HepG2 (cell line): Measurements from ENCODE around the gene CHD2. TPM values are rescaled to one million over a fixed set of nuclear protein-coding genes. Genes with fewer than 3 reads are reported as not detected.

Source experiments
- AGO1 ChIP-seq: fragments of 200-400 bp; formaldehyde crosslinking; IDR thresholded peaks from 2 replicates; pipeline ENCODE4 v1.6.1; 2017; ENCODE audit warnings: mild to moderate bottlenecking, low read depth, low read length, moderate library complexity; ENCODE audit not compliant: poor library complexity, severe bottlenecking
- BCL6 ChIP-seq: IDR thresholded peaks from 2 replicates; pipeline ENCODE4 v1.6.1; 2016; ENCODE audit warnings: missing genetic modification reagents, missing compliant biosample characterization
- BCLAF1 ChIP-seq: fragments of 450-650 bp; IDR thresholded peaks from 2 replicates; pipeline ENCODE4 v1.6.1; 2017; ENCODE audit warnings: mild to moderate bottlenecking
- CHD2 ChIP-seq: IDR thresholded peaks from 2 replicates; pipeline ENCODE4 v1.6.1; 2011; ENCODE audit warnings: low read depth, low read length, improper control_type of control experiment
- CHD4 ChIP-seq: fragments of 200-600 bp; sonication (generic); IDR thresholded peaks from 2 replicates; pipeline ENCODE4 v1.7.0; 2017; ENCODE audit warnings: mild to moderate bottlenecking, low read length, borderline replicate concordance
- CREB1 ChIP-seq, 2 experiments: fragments of 450-650 bp in 1 of 2; IDR thresholded peaks; 2 replicates each; pipeline ENCODE4 v1.6.1; 2016 to 2017; ENCODE audit warnings: control low read depth in 1 of 2, mild to moderate bottlenecking in 1 of 2, missing compliant biosample characterization in 1 of 2, missing genetic modification characterization in 1 of 2
- E2F2 ChIP-seq: sonication (generic); formaldehyde crosslinking; IDR thresholded peaks from 2 replicates; pipeline ENCODE4 v1.4.0; 2020; ENCODE audit warnings: missing genetic modification reagents, borderline replicate concordance
- EHMT2 ChIP-seq: fragments of 200-600 bp; sonication (generic); IDR thresholded peaks from 2 replicates; pipeline ENCODE4 v1.7.0; 2017; ENCODE audit warnings: antibody characterized with exemption, low read depth, low read length, borderline replicate concordance
- HCFC1 ChIP-seq: fragments of 150-350 bp; IDR thresholded peaks from 2 replicates; pipeline ENCODE4 v1.6.1; 2014; ENCODE audit warnings: low read depth, low read length
- IKZF1 ChIP-seq: fragments of 450-650 bp; IDR thresholded peaks from 2 replicates; pipeline ENCODE4 v1.7.1; 2016
- KLF9 ChIP-seq: IDR thresholded peaks from 2 replicates; pipeline ENCODE4 v1.6.1; 2016; ENCODE audit warnings: low read depth
- MIXL1 ChIP-seq: IDR thresholded peaks from 2 replicates; pipeline ENCODE4 v1.6.1; 2016
- MTA3 ChIP-seq: sonication (generic); formaldehyde crosslinking; IDR thresholded peaks from 2 replicates; pipeline ENCODE4 v1.4.0; 2020; ENCODE audit warnings: missing genetic modification reagents
- MYC ChIP-seq: sonication (generic); formaldehyde crosslinking; IDR thresholded peaks from 2 replicates; pipeline ENCODE4 v1.9.0; 2021; ENCODE audit warnings: missing genetic modification reagents, borderline replicate concordance
- PAF1 ChIP-seq: IDR thresholded peaks from 2 replicates; pipeline ENCODE4 v1.6.1; 2016; ENCODE audit warnings: missing genetic modification reagents, missing compliant biosample characterization
- RORA ChIP-seq: sonication (generic); formaldehyde crosslinking; IDR thresholded peaks from 2 replicates; pipeline ENCODE4 v1.5.0; 2020; ENCODE audit warnings: mild to moderate bottlenecking, missing genetic modification reagents, moderate library complexity
- SAP130 ChIP-seq: IDR thresholded peaks from 2 replicates; pipeline ENCODE4 v1.6.1; 2016; ENCODE audit warnings: low read depth
- SMAD9 ChIP-seq: sonication (generic); formaldehyde crosslinking; IDR thresholded peaks from 2 replicates; pipeline ENCODE4 v1.5.1; 2020; ENCODE audit warnings: mild to moderate bottlenecking, missing genetic modification reagents
- SP1 ChIP-seq, 2 experiments: fragments of 450-650 bp in 1 of 2; sonication (generic) in 1 of 2; formaldehyde crosslinking in 1 of 2; IDR thresholded peaks; 2 replicates each; pipeline versions ENCODE4 v1.4.0 to v1.6.1; 2016 to 2020; ENCODE audit warnings: missing genetic modification reagents in 1 of 2
- SPEN ChIP-seq: sonication (generic); formaldehyde crosslinking; IDR thresholded peaks from 2 replicates; pipeline ENCODE4 v1.5.1; 2020; ENCODE audit warnings: low read depth, mild to moderate bottlenecking, missing genetic modification reagents
- STAG1 ChIP-seq: sonication (generic); formaldehyde crosslinking; IDR thresholded peaks from 2 replicates; pipeline ENCODE4 v1.4.0; 2020; ENCODE audit warnings: missing genetic modification reagents
- THAP9 ChIP-seq: sonication (generic); formaldehyde crosslinking; IDR thresholded peaks from 2 replicates; pipeline ENCODE4; 2020; ENCODE audit warnings: missing genetic modification reagents, mild to moderate bottlenecking, borderline replicate concordance
- ZFP36L1 ChIP-seq: sonication (generic); formaldehyde crosslinking; IDR thresholded peaks from 2 replicates; pipeline ENCODE4 v1.8.0; 2022; ENCODE audit warnings: mild to moderate bottlenecking, missing genetic modification reagents, moderate library complexity
- ZNF12 ChIP-seq: sonication (generic); formaldehyde crosslinking; IDR thresholded peaks from 2 replicates; pipeline ENCODE4 v1.5.0; 2020; ENCODE audit warnings: missing genetic modification reagents
- ZNF274 ChIP-seq: sonication (generic); formaldehyde crosslinking; IDR thresholded peaks from 2 replicates; pipeline ENCODE4 v1.5.1; 2020; ENCODE audit warnings: mild to moderate bottlenecking, missing genetic modification reagents
- polyA plus RNA-seq, 8 experiments: library from polyadenylated mRNA; depleted of rRNA in 3 of 8; stranded (reverse) in 7 of 8; unstranded in 1 of 8; fragments of >200 nt; fragmentation: Illumina TruSeq in 4 of 8; extraction: Trizol in 4 of 8; gene quantifications; 2 replicates each; pipeline versions ENCODE4 v1.2.1 to v1.2.3, GENCODE V29; 2011 to 2016; ENCODE audit warnings: low read depth in 4 of 8, missing spikeins in 1 of 8, mixed read lengths in 1 of 8; ENCODE audit not compliant: insufficient read depth in 1 of 8
- total RNA-seq, 5 experiments: library from RNA; depleted of rRNA; stranded (reverse); fragments of >200 nt; fragmentation: Illumina TruSeq; extraction: Trizol; gene quantifications; 2 replicates each; pipeline ENCODE4 v1.2.3, GENCODE V29; 2016; ENCODE audit warnings: low read depth in 1 of 5

The CHD2 gene
- total and polyA plus RNA-seq, 2 of the 13 experiments (the other 11 are each of a cell fraction or from before 2014, with no cell fraction given), result 54.0 to 54.1 TPM

GRCh38 chr15:92899948-92900730 is at the start of gene CHD2 (continued):
- TF ChIP-seq THAP9 (peak; percentile 47; the same call in 1 of the 2 replicates), ZFP36L1 (no peak), BCLAF1 (no peak), SMAD9 (CRISPR knock-in tag) (no peak), AGO1 (no peak), CHD2 (no peak), HCFC1 (0 out of 2 replicates have a peak, but pooled peaks have one; percentile 26), SPEN (CRISPR knock-in tag) (no peak), STAG1 (CRISPR knock-in tag) (no peak), BCL6 (0 out of 2 replicates have a peak, but pooled peaks have one; percentile 14), PAF1 (no peak), ZNF274 (CRISPR knock-in tag) (no peak), CHD4 (peak; percentile 95; the same call in 1 of the 2 replicates), MTA3 (no peak), CREB1 (IDR thresholded peaks at IDR 0.05) (no peak), CREB1 (CRISPR knock-in tag; IDR thresholded peaks at IDR 0.05) (no peak; the same call in 1 of the 2 replicates), IKZF1 (no peak), SP1 (IDR thresholded peaks at IDR 0.05) (no peak), SP1 (CRISPR knock-in tag; IDR thresholded peaks at IDR 0.05) (no peak), MIXL1 (CRISPR knock-in tag) (peak; percentile 48; the same call in 1 of the 2 replicates), KLF9 (CRISPR knock-in tag) (0 out of 2 replicates have a peak, but pooled peaks have one; percentile 45), ZNF12 (CRISPR knock-in tag) (no peak), EHMT2 (no peak; the same call in 1 of the 2 replicates), SAP130 (CRISPR knock-in tag) (peak; percentile 72), RORA (no peak), MYC (CRISPR knock-in tag) (no peak; the same call in 1 of the 2 replicates), E2F2 (CRISPR knock-in tag) (no peak)
